GM12892 (cell line): ENCODE measurements around the gene TMEM217.

Experiments
- DNase-seq: peaks from one replicate; pipeline ENCODE4 v3.0.0; 2011; ENCODE audit not compliant: insufficient read length
- FAIRE-seq: peaks from 2 replicates; lab custom pipeline; 2011; peaks lifted over from hg19 to GRCh38; lab: Jason Lieb, UNC
- POLR2A ChIP-seq: IDR thresholded peaks from 2 replicates; pipeline ENCODE4 v1.6.1; 2011; ENCODE audit warnings: low read depth, low read length, control low read depth
- POLR2AphosphoS5 ChIP-seq: IDR thresholded peaks from 2 replicates; pipeline ENCODE4 v1.6.1; 2011; ENCODE audit warnings: low read depth, low read length, control low read depth
- TAF1 ChIP-seq: IDR thresholded peaks from 2 replicates; pipeline ENCODE4 v1.6.1; 2011; ENCODE audit warnings: low read depth, mild to moderate bottlenecking, control low read depth, low read length, borderline replicate concordance

The TMEM217 gene

GRCh38 chr6:37258405-37259105 is 611 bp upstream of the TMEM217 start:
- DNase-seq: no peak
- TF ChIP-seq POLR2A (no peak), POLR2AphosphoS5 (no peak), TAF1 (no peak)
- peak; percentile 30 for FAIRE-seq

GRCh38 chr6:37257320-37257633 is 667 bp downstream of the TMEM217 start:
- TF ChIP-seq POLR2A (no peak), POLR2AphosphoS5 (no peak), TAF1 (no peak)
- FAIRE-seq (no peak), DNase-seq (no peak)

GRCh38 chr6:37256692-37257319 is 1.1 kb downstream of the TMEM217 start:
- TF ChIP-seq POLR2A (no peak), TAF1 (no peak), POLR2AphosphoS5 (no peak)
- DNase-seq: no peak
- peak; percentile 80 for FAIRE-seq

- TF ChIP-seq TAF1 (no peak), POLR2A (no peak), POLR2AphosphoS5 (no peak)
- DNase-seq: no peak
- FAIRE-seq: no peak
Measured at GRCh38 chr6:37254881-37255280, 3.1 kb downstream of the TMEM217 start.

GRCh38 chr6:37253486-37254007 is 4.4 kb downstream of the TMEM217 start:
- DNase-seq (no peak), FAIRE-seq (no peak)
- TF ChIP-seq POLR2AphosphoS5: no peak
- no peak for TF ChIP-seq TAF1
- no peak for TF ChIP-seq POLR2A

GRCh38 chr6:37251211-37251780 is 6.6 kb downstream of the TMEM217 start:
- TF ChIP-seq POLR2AphosphoS5 (no peak), TAF1 (no peak), POLR2A (no peak)
- FAIRE-seq: no peak
- no peak for DNase-seq

- DNase-seq (no peak), FAIRE-seq (no peak)
- no peak for TF ChIP-seq POLR2A
- no peak for TF ChIP-seq POLR2AphosphoS5
- TF ChIP-seq TAF1: no peak
Measured at GRCh38 chr6:37244430-37245310, 13.3 kb downstream of the TMEM217 start.

- no peak for TF ChIP-seq POLR2AphosphoS5
- no peak for TF ChIP-seq TAF1
- no peak for TF ChIP-seq POLR2A
- DNase-seq (no peak), FAIRE-seq (no peak)
Measured at GRCh38 chr6:37243816-37244370, 14.1 kb downstream of the TMEM217 start.

GRCh38 chr6:37243131-37243815 is 14.7 kb downstream of the TMEM217 start:
- TF ChIP-seq POLR2A (no peak), POLR2AphosphoS5 (no peak), TAF1 (no peak)
- no peak for DNase-seq
- FAIRE-seq: no peak

- no peak for DNase-seq
- no peak for FAIRE-seq
- TF ChIP-seq POLR2A (no peak), TAF1 (no peak), POLR2AphosphoS5 (no peak)
Measured at GRCh38 chr6:37242429-37243052, 15.4 kb downstream of the TMEM217 start.
